ENCODE measurements around the gene GALNT2.

Gene GALNT2

GRCh38 chr1:230052018-230052417, 15.0 kb upstream of the GALNT2 start:
- DNase-seq: no peak

GRCh38 chr1:230052665-230053064, 14.4 kb upstream of the GALNT2 start:
- DNase-seq: no peak

GRCh38 chr1:230054092-230054749, 12.8 kb upstream of the GALNT2 start:
- DNase-seq: no peak

GRCh38 chr1:230056098-230056497, 10.9 kb upstream of the GALNT2 start:
- DNase-seq: no peak

DNA sequence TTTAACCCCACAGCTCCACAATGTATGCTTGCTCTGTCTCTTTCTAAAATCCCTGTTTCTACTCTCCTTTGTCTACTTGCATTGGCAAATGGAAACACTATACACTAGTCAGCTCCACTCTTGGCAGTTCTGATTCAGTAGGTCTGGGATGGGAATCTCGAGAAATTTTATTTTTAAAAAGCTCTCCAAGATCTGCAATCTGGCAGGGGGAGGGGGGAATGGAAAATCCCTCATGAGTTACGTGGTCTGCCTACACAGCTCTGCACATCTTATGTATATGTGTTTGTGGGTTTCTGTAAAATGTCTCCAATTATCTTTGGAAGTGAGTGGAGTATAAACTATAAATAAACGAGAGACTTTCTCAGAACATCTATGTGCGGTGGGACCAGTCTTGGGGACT, 9.9 kb upstream of the GALNT2 start:
- no peak for DNase-seq

DNA sequence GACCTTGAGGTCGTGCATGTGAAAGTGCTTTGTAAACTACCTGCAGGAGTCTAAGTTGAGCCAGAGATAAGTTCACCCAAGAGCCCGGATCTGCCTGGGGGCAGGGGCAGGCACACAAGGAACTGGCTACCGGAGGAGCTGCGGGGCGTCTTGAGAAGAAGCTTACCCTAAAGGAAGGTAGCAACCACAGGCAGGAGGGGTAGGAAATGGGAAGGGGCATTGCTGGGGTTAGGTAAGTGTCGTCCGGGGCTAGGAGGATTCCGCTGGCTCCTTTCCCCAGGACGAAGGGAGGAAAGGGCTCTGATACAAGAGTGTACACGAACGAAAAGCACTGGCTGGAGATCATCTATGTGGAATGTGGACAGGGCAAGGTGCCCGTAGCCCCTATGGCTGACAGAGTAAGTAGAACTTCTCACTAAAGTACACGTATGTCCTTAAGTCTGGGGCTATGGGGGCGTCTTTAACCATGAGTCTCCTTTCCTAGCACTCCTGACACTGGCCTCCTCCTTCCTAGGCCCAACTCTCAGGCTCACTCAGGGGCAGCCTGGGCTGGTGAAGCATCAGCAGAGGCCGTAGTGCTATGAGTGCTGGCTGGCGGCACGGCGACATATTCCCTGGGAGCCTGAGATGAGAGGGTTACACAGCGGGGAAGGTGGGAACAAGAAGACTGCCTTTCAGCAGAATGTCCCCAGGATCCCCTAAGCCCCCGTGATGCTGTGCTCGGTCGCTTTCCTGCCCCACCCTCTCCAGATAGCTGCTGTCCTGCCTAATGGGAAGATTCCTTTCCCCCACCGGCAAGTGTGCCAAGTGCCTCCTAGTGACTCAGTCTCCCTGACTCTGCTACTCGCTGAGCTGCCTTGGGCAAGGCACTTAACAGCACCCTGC, 9.1 kb upstream of the GALNT2 start:
- DNase-seq: no peak

DNA sequence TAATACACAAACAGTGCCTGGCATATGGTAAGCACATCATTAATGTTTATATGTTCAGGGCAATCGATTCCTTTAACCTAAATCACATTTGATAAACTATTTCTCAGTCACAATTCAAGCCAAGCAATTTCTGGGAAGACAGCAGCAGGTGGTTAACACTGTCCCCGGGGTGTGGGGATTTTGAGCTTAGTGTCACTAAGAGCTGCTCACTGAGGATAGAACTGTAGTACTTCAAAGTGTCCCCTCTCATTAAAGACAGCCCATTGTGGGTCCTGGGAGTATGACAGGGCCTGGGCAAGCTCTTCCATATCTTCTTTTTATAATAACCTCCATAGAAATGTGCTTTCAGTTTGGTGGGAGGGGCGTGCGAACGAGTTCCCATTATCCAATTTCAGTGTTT, 8.4 kb upstream of the GALNT2 start:
- DNase-seq: no peak

- no peak for DNase-seq
Observed at GRCh38 chr1:230061801-230062200, 5.2 kb upstream of the GALNT2 start.

GRCh38 chr1:230062521-230062920, 4.5 kb upstream of the GALNT2 start:
- DNase-seq: no peak

- DNase-seq: no peak
Observed at GRCh38 chr1:230064283-230064682, 2.8 kb upstream of the GALNT2 start.

- no peak for DNase-seq
Observed at GRCh38 chr1:230065161-230065560, 1.9 kb upstream of the GALNT2 start.

GRCh38 chr1:230065571-230065970, 1.5 kb upstream of the GALNT2 start:
- DNase-seq: no peak

DNA sequence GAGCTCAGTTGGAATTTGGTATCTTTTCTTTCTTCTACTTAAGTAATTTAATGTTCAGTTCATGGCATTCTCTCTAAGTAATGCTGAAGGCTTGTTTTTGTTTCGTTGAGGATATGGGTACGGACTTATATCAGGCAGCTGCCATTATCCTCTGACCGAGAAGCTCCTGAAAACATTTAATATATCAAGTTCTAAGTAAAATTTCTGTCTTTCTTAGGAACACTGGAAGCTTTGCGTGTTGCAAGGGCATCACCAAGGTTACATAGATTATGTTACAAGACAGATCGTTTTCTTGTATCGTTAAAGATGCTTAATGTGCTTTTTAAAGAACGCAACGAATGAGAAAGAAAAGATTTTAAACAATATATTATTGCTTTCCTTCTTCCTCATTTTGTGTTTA, 1.0 kb upstream of the GALNT2 start:
- DNase-seq: no peak

- no peak for DNase-seq
Observed at GRCh38 chr1:230067419-230067870, 407 bp downstream of the GALNT2 start.

DNA sequence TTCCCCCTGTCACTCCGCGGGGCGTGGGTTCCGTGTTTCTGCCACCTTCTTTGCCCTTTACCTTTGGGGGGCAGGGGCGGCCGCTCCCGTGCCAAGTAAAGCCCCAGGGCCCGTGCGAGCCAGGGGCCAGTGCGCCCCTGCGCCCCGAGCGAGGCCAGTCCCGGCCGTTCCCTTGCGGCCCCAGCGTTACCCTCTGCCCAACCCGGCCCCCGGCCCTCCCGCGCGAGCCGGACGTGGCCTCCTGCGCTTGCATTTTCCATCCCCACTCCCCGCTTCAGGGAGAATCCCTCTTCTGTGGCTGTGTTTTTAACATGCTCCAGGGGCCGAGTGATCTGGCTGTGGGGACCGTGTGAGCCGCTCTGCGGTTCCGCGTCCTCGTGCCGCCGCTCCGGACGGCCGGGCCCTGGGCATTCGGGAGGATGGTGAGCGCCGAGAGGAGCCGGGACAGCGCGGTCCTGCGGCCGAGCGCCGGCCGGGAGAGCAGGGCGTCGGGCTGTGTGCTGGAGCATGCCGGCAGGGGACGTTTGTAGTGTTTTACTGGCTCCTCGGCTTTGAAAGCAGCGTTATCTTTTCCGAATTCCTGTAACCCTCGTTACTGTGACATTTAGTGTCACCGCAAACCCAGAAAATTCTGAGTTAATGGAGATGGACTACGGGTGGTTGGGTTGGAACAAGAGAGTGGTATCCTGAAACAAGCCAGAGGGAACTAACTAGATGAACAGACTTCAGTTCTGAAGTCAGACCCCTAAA, 1.0 kb downstream of the GALNT2 start:
- no peak for DNase-seq

DNA sequence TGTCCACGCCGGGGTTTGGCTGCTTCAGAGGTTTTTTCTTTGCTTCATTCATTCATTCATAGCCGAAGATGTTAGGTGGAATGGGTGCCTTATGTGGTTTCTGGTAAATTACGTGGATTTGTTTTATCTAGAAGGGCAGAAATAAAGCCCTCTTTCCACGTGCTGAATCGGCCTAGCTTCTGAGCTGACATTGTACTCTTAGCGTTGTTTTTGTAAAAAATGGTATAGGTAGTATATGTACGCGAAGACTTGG, 1.5 kb downstream of the GALNT2 start:
- no peak for DNase-seq

GRCh38 chr1:230068952-230069684, 2.1 kb downstream of the GALNT2 start:
- no peak for DNase-seq

DNA sequence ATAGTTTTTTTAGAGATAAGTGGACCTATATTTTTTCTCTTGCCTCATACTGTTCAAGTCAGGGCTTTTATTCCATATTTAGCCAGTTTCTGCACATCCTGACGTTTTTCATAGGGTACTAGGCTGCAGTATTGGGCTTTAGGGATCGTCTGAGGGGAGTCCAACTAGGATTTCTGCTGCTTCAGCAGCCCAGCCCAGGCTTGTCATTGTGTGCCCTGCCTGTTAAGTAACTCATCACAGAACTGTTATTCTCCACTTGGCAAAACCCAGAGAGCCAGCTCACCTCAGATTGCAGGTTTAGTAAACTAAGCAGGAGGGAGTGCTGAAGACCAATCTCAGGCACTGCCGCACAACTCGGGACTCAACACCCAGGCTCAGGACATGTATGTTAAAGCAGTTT, 2.8 kb downstream of the GALNT2 start:
- DNase-seq: no peak

GRCh38 chr1:230070321-230071208, 3.5 kb downstream of the GALNT2 start:
- no peak for DNase-seq

DNA sequence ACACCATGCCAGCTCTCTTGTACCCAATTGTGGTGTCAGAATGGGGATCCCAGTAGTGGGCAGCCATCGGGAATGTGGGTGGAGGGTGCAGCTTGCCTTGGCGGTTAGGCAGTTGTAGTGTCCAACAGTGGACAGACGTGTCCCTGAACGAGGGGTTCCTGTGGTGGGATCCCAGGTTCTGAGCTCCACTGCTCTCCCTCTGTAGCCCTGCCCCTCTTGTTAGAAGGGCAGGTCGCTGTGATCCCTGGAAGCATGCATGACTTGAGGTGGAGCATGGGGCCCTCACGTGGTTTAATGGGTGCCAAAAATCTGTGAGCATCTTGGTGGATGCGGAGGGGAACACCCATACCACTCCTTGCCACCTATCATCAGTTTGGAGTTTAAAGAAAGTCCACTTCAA, 4.3 kb downstream of the GALNT2 start:
- DNase-seq: no peak

DNA sequence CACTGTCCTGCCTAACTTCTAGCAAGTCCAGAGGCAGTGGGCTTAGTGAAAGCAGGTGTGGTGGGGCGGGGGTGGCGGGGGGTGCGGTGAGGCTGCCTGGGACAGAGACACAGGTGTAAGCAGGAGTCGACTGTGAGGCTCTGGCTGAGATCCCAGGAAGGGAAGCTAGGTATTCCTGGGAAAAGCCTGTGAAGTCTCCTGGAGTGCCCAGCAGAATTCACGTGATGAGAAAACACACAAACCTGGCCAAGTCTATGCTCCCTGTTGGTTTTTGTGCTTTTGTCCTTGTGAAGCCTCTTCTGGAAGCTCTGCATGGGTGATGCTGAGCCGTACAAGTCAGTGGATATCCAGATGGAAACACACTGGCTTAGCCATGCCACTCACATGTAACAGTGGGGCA, 5.3 kb downstream of the GALNT2 start:
- no peak for DNase-seq

DNA sequence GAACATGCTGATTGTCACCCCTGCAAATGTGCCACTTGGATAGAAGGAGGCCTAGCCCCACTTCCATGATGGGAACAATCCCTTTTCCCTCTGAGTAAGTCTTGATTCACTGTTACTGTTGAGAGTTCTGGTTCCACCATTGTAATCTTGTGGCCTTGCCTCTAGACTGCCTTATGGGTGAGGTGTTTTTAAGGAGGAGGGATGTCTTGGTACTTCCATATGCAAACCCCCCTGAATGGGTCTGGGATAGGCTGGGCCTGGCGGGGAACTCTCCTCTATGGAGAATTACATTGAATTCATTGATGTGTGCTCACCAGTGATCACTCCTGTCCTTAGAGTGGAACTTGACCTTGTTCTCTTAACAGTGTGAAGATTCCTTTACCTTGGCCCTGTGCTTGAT, 5.8 kb downstream of the GALNT2 start:
- DNase-seq: no peak
